HCT116 (cell line): ENCODE data around the gene C20orf204. TPM values are rescaled to one million over a fixed set of nuclear protein-coding genes. Genes with fewer than 3 reads are reported as not detected.

Source experiments
- ATAC-seq: fragments of 200-7000 bp; cut with Tn5 transposase; 2 replicates; pipeline ENCODE4 v1.9.1; 2020; ENCODE audit warnings: mild to moderate bottlenecking, moderate library complexity
- BruUV-seq: library from RNA; stranded (reverse); fragments of 400-500 nt; replicated peaks from 2 replicates; lab custom pipeline; 2021; lab: Mats Ljungman, UMichigan
- CTCF ChIA-PET: fragments of 300-600 bp; sonication (Branson Sonifier 250); formaldehyde crosslinking; loops from one replicate; lab custom pipeline; 2021; ENCODE audit warnings: antibody characterized with exemption; lab: Charles Lee
- POLR2A ChIA-PET: fragments of 300-600, 350-600 bp; sonication (Branson Sonifier 250); formaldehyde crosslinking; loops from one replicate; lab custom pipeline; 2021; ENCODE audit warnings: antibody characterized with exemption; lab: Charles Lee
- RAD21 ChIA-PET, 2 experiments: fragments of 300-600 bp; sonication (Branson Sonifier 250); formaldehyde crosslinking; loops; one replicate each; lab custom pipeline; 2023; ENCODE audit warnings: low total read pairs in 2 of 2; ENCODE audit not compliant: uncharacterized antibody in 2 of 2, unreplicated experiment in 2 of 2, low non-redundant PET in 1 of 2; lab: Charles Lee
- DNase-seq: peaks from one replicate; pipeline ENCODE4 v3.0.0-alpha.2; 2010; ENCODE audit warnings: low read depth, low spot score
- H2AFZ ChIP-seq: fragments of 200-600 bp; shearing (Covaris generic), sonication (generic); 2 replicates; pipeline ENCODE4 v1.6.1; 2017; ENCODE audit warnings: low read depth, mixed run types, mixed read lengths, antibody characterized with exemption, low read length; ENCODE audit not compliant: poor library complexity, severe bottlenecking
- H3K27ac ChIP-seq: 2 replicates; pipeline ENCODE4 v1.5.1; 2012; ENCODE audit warnings: low read depth, low read length
- H3K27me3 ChIP-seq: fragments of 200-600 bp; sonication (generic); 2 replicates; pipeline ENCODE4 v1.6.1; 2016; ENCODE audit warnings: mixed run types, low read length, mixed read lengths; ENCODE audit not compliant: insufficient read depth
- H3K36me3 ChIP-seq, 2 experiments: fragments of 200-500 bp in 1 of 2; fragments of 200-600 bp in 1 of 2; sonication (Bioruptor generic) in 1 of 2; sonication (generic) in 1 of 2; 2 replicates each; pipeline versions ENCODE4 v1.5.1 to v1.6.1; 2014 to 2016; ENCODE audit warnings: low read length in 2 of 2, inconsistent platforms in 1 of 2, mixed read lengths in 1 of 2, mixed run types in 1 of 2; ENCODE audit not compliant: insufficient read depth in 2 of 2, control insufficient read depth in 1 of 2
- H3K4me1 ChIP-seq, 2 experiments: fragments of 200-600 bp in 1 of 2; sonication (generic) in 1 of 2; 2 replicates each; pipeline versions ENCODE4 v1.5.1 to v1.6.1; 2012 to 2017; ENCODE audit warnings: low read length in 2 of 2, inconsistent platforms in 1 of 2, mild to moderate bottlenecking in 1 of 2, mixed read lengths in 1 of 2, mixed run types in 1 of 2, moderate library complexity in 1 of 2; ENCODE audit not compliant: insufficient read depth in 2 of 2, control insufficient read depth in 1 of 2
- H3K4me2 ChIP-seq: fragments of 200-600 bp; sonication (generic); 2 replicates; pipeline ENCODE4 v1.6.1; 2017; ENCODE audit warnings: mixed run types, low read length, mixed read lengths
- H3K4me3 ChIP-seq, 2 experiments: fragments of 200-600 bp in 1 of 2; sonication (generic) in 1 of 2; replicated peaks in 1 of 2; 2 replicates each; pipeline ENCODE4 v1.5.1; 2011 to 2016; ENCODE audit warnings: low read length in 2 of 2, control low read depth in 1 of 2, low read depth in 1 of 2, mild to moderate bottlenecking in 1 of 2, mixed read lengths in 1 of 2, mixed run types in 1 of 2
- H3K79me2 ChIP-seq: fragments of 200-600 bp; sonication (generic); 2 replicates; pipeline ENCODE4 v1.6.1; 2017; ENCODE audit warnings: mild to moderate bottlenecking, mixed run types, low read length, moderate library complexity, mixed read lengths; ENCODE audit not compliant: insufficient read depth
- H3K9ac ChIP-seq: fragments of 200-600 bp; sonication (generic); 2 replicates; pipeline ENCODE4 v1.6.1; 2016; ENCODE audit warnings: low read length, mixed read lengths
- H3K9me2 ChIP-seq: fragments of 200-600 bp; sonication (generic), shearing (Covaris generic); 2 replicates; pipeline ENCODE4 v1.6.1; 2017; ENCODE audit warnings: mixed run types, mild to moderate bottlenecking, moderate library complexity; ENCODE audit not compliant: insufficient read depth
- H3K9me3 ChIP-seq, 2 experiments: fragments of 200-500 bp in 1 of 2; fragments of 200-600 bp in 1 of 2; sonication (Bioruptor generic) in 1 of 2; sonication (generic) in 1 of 2; 2 replicates each; pipeline ENCODE4 v1.6.1; 2014 to 2017; ENCODE audit warnings: low read length in 2 of 2, mixed read lengths in 2 of 2, inconsistent platforms in 1 of 2, low read depth in 1 of 2, mild to moderate bottlenecking in 1 of 2, mixed run types in 1 of 2, moderate library complexity in 1 of 2; ENCODE audit not compliant: control insufficient read depth in 1 of 2, insufficient read depth in 1 of 2
- H4K20me1 ChIP-seq: fragments of 200-600 bp; sonication (generic), shearing (Covaris generic); 2 replicates; pipeline ENCODE4 v1.6.1; 2017; ENCODE audit warnings: mixed run types, mild to moderate bottlenecking, moderate library complexity; ENCODE audit not compliant: insufficient read depth
- CBX3 ChIP-seq: IDR thresholded peaks from 2 replicates; pipeline ENCODE4 v1.6.1; 2012; ENCODE audit warnings: low read depth
- EGR1 ChIP-seq: IDR thresholded peaks from 2 replicates; pipeline ENCODE4 v1.6.1; 2012; ENCODE audit warnings: low read depth
- EZH2 ChIP-seq: fragments of 200-600 bp; sonication (generic); IDR thresholded peaks from 2 replicates; pipeline ENCODE4 v1.6.1; 2017; ENCODE audit warnings: antibody characterized with exemption, mixed run types
- EZH2phosphoT487 ChIP-seq: fragments of 200-600 bp; IDR thresholded peaks from 2 replicates; pipeline ENCODE4 v1.6.1; 2018; ENCODE audit warnings: antibody characterized with exemption, borderline replicate concordance
- FOSL1 ChIP-seq: IDR thresholded peaks from 2 replicates; pipeline ENCODE4 v1.6.1; 2012; ENCODE audit warnings: low read depth
- JUND ChIP-seq: IDR thresholded peaks from 2 replicates; pipeline ENCODE4 v1.6.1; 2012
- POLR2A ChIP-seq: IDR thresholded peaks from 2 replicates; pipeline ENCODE4 v1.7.0; 2011; ENCODE audit warnings: borderline replicate concordance; ENCODE audit not compliant: insufficient read depth, insufficient read length; ENCODE audit errors: extremely low read depth
- SIN3A ChIP-seq: IDR thresholded peaks from 2 replicates; pipeline ENCODE4 v1.6.1; 2012; ENCODE audit warnings: low read depth
- SP1 ChIP-seq: IDR thresholded peaks from 2 replicates; pipeline ENCODE4 v1.6.1; 2012; ENCODE audit warnings: low read depth
- SRF ChIP-seq: IDR thresholded peaks from 2 replicates; pipeline ENCODE4 v1.6.1; 2012; ENCODE audit warnings: low read depth
- TCF7L2 ChIP-seq: IDR thresholded peaks from 2 replicates; pipeline ENCODE4 v1.7.0; 2011; ENCODE audit warnings: borderline replicate concordance, inconsistent platforms; ENCODE audit not compliant: insufficient read depth, insufficient read length; ENCODE audit errors: extremely low read depth
- YY1 ChIP-seq: IDR thresholded peaks from 2 replicates; pipeline ENCODE4 v1.6.1; 2011; ENCODE audit warnings: low read length, low read depth, moderate library complexity, mild to moderate bottlenecking; ENCODE audit not compliant: insufficient replicate concordance; ENCODE audit errors: extremely low read depth
- ZFX ChIP-seq: fragments of 450-650 bp; IDR thresholded peaks from 2 replicates; pipeline ENCODE4 v1.6.1; 2017
- ZNF274 ChIP-seq: fragments of 200-500 bp; sonication (Bioruptor generic); IDR thresholded peaks from 2 replicates; pipeline ENCODE4 v1.6.1; 2014; ENCODE audit warnings: mild to moderate bottlenecking, low read depth, low read length, inconsistent platforms
- intact Hi-C: fragments of 100-400 bp; cut with micrococcal nuclease; formaldehyde crosslinking; loops from 2 replicates; pipeline ENCODE4 v1.10.0; 2022
- total RNA-seq: library from RNA; stranded (reverse); gene quantifications from one replicate; pipeline ENCODE4 v1.2.1, GENCODE V29; 2021; ENCODE audit not compliant: unreplicated experiment
- TF ChIP-seq, protein P1 (sequence below): IDR thresholded peaks from 2 replicates; pipeline ENCODE4 v1.6.1; 2012
- TF ChIP-seq, protein P2 (sequence below): IDR thresholded peaks from 2 replicates; pipeline ENCODE4 v1.6.1; 2012
- TF ChIP-seq, protein P3 (sequence below): IDR thresholded peaks from 2 replicates; pipeline ENCODE4 v1.6.1; 2012; ENCODE audit warnings: low read depth

The C20orf204 gene
- total RNA-seq, 1 experiment from 2014 or later, result 2.5 TPM

DNA sequence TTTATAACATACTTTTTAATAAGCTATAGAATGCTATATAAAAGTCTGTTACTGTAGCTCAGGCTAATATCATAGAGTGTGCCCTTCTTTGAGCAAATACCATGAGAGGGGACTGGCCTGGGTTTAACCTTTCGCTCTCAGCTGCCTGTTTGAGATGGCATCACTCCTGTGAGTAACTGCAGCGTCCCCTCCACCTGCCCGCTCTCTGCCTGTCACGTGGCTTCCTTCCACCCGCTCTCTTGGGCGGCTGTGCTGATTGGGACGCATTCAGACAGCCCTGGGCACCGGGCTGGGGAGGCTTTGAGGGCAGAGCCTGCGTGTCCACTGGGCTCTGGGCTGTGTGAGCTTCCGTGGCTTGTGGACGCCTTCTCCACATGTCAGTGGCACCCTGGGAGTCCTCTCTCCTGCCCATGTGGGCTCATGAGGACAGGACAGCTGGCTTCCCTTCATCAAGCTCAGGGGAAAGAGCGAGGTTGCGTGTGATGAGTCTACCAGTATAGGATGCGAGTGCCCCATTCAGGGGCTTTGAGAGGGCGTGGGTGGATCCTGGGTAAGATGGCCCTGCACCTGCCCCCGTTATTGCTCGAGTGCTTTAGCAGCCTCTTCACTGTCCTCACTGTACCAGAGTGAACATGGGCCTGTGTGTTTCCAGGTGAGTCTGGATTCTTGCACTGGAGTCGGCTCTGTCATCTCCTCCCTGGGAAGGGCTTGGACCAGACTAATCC lies 10.7 kb upstream of the C20orf204 start:
- CTCF ChIA-PET, result no interaction called here

DNA sequence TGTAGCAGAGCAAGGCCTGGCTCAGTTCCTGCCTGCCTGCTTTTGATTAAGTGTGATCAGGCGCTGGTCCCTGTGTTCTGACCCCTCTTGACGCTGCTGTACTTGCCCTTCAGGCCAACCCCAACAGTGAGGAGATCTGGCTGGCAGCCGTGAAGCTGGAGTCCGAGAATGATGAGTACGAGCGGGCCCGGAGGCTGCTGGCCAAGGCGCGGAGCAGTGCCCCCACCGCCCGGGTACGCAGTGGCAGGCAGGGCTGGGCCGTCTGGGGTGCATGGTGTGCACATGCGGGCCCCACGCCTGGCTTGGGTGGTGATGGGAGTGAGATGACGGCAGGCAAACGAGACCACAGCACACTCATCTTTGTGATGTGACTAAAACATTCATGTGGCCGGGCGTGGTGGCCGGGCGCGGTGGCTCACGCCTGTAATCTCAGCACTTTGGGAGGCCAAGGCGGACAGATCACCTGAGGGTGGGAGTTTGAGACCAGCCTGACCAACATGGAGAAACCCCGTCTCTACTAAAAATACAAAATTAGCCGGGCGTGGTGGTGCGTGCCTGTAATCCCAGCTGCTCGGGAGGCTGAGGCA lies 10.1 kb upstream of the C20orf204 start:
- ChIA-PET CTCF (no interaction called here), RAD21 (no interaction called here), POLR2A (no interaction called here)
- Histone ChIP-seq H3K27me3 (no peaks in the 10 kb centered on the region), H2AFZ (no peak overlapping the region), H3K9me2 (no peaks in the 10 kb centered on the region), H3K4me3 (no peak overlapping the region), H4K20me1 (no peaks in the 10 kb centered on the region), H3K27ac (no peak overlapping the region), H3K36me3 (peaks cover 33 to 35% of the 10 kb centered on the region in 2 experiments), H3K9me3 (no peaks in the 10 kb centered on the region), H3K79me2 (no peaks in the 10 kb centered on the region), H3K4me2 (no peak overlapping the region), H3K4me1 (no peaks in the 10 kb centered on the region), H3K9ac (no peak overlapping the region)
- BruUV-seq, result no TSS peak
- no peak for DNase-seq
- no peak for ATAC-seq
- intact Hi-C loops, result no loop called here
- TF ChIP-seq, protein P1, sequence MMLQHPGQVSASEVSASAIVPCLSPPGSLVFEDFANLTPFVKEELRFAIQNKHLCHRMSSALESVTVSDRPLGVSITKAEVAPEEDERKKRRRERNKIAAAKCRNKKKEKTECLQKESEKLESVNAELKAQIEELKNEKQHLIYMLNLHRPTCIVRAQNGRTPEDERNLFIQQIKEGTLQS, result no peak
- TF ChIP-seq ZFX, result no peak
- no peak for TF ChIP-seq SP1
- TF ChIP-seq, protein P2, sequence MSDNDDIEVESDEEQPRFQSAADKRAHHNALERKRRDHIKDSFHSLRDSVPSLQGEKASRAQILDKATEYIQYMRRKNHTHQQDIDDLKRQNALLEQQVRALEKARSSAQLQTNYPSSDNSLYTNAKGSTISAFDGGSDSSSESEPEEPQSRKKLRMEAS, result no peak
- TF ChIP-seq YY1, result no peak
- TF ChIP-seq, protein P3, sequence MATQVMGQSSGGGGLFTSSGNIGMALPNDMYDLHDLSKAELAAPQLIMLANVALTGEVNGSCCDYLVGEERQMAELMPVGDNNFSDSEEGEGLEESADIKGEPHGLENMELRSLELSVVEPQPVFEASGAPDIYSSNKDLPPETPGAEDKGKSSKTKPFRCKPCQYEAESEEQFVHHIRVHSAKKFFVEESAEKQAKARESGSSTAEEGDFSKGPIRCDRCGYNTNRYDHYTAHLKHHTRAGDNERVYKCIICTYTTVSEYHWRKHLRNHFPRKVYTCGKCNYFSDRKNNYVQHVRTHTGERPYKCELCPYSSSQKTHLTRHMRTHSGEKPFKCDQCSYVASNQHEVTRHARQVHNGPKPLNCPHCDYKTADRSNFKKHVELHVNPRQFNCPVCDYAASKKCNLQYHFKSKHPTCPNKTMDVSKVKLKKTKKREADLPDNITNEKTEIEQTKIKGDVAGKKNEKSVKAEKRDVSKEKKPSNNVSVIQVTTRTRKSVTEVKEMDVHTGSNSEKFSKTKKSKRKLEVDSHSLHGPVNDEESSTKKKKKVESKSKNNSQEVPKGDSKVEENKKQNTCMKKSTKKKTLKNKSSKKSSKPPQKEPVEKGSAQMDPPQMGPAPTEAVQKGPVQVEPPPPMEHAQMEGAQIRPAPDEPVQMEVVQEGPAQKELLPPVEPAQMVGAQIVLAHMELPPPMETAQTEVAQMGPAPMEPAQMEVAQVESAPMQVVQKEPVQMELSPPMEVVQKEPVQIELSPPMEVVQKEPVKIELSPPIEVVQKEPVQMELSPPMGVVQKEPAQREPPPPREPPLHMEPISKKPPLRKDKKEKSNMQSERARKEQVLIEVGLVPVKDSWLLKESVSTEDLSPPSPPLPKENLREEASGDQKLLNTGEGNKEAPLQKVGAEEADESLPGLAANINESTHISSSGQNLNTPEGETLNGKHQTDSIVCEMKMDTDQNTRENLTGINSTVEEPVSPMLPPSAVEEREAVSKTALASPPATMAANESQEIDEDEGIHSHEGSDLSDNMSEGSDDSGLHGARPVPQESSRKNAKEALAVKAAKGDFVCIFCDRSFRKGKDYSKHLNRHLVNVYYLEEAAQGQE, result no peak
- TF ChIP-seq EZH2, result no peak
- TF ChIP-seq EGR1, result no peak
- no peak for TF ChIP-seq JUND
- TF ChIP-seq SIN3A, result no peak

More for the DNA sequence above, 10.7 kb upstream of the C20orf204 start:
- Histone ChIP-seq H3K9me2 (no peaks in the 10 kb centered on the region), H3K27ac (no peak overlapping the region), H2AFZ (no peak overlapping the region), H3K27me3 (no peaks in the 10 kb centered on the region), H3K79me2 (no peaks in the 10 kb centered on the region), H3K36me3 (peaks cover 33 to 37% of the 10 kb centered on the region in 2 experiments), H3K9me3 (no peaks in the 10 kb centered on the region), H3K4me1 (no peaks in the 10 kb centered on the region), H4K20me1 (no peaks in the 10 kb centered on the region), H3K4me3 (no peak overlapping the region), H3K4me2 (no peak overlapping the region), H3K9ac (no peak overlapping the region)
- no peak for TF ChIP-seq SP1
- TF ChIP-seq FOSL1, result no peak
- TF ChIP-seq, protein P1, result no peak
- TF ChIP-seq ZNF274, result no peak
- TF ChIP-seq SIN3A, result no peak
- TF ChIP-seq SRF, result no peak
- TF ChIP-seq YY1, result no peak
- no peak for TF ChIP-seq TCF7L2
- TF ChIP-seq POLR2A, result no peak
- TF ChIP-seq, protein P2, result no peak
- no peak for TF ChIP-seq CBX3
- TF ChIP-seq EZH2phosphoT487, result no peak
- POLR2A ChIA-PET, result no interaction called here
- intact Hi-C loops, result no loop called here
- no TSS peak for BruUV-seq
- no peak for DNase-seq
- RAD21 ChIA-PET, result no interaction called here
- ATAC-seq, result no peak
